Measurements from ENCODE around the gene IRF8. TPM values are rescaled to one million over a fixed set of nuclear protein-coding genes. Genes with fewer than 3 reads are reported as not detected.

Gene IRF8
- total RNA-seq, 1 donor from 2014 or later, result 19.8 TPM

Small RNA genes within 50 kb of the gene (small RNA-seq; reads per million reads assigned to genes)
- gene MIR6774, result not detected

Other genes starting within 250 kb of the IRF8 start
- gene GINS2, start 210.2 kb upstream of the IRF8 start, total RNA-seq, result 4.7 TPM
- gene C16orf74, start 148.1 kb upstream of the IRF8 start, total RNA-seq, result 1.0 TPM
- 8.9 TPM for gene EMC8, start 99.6 kb upstream of the IRF8 start, total RNA-seq
- 332 TPM for gene COX4I1, start 99.5 kb upstream of the IRF8 start, total RNA-seq